Measurements from ENCODE around the gene SREBF2.
"Not testable (repeated sequence)": the region's sequence is repeated elsewhere in the genome, so short reads cannot be mapped to it uniquely, and the experiment has no call there.

SREBF2 gene

GRCh38 chr22:41821471-41822316 is 11.2 kb upstream of the SREBF2 start:
- no peak for DNase-seq

- DNase-seq: peak in 1 of 2 experiments; percentile 43
Observed at GRCh38 chr22:41822317-41823057, 10.4 kb upstream of the SREBF2 start.

GRCh38 chr22:41823797-41824196 is 9.1 kb upstream of the SREBF2 start:
- no peak for DNase-seq

- no peak for DNase-seq
Observed at GRCh38 chr22:41825376-41825775, 7.5 kb upstream of the SREBF2 start.

GRCh38 chr22:41826021-41826420 is 6.9 kb upstream of the SREBF2 start:
- no peak for DNase-seq

GRCh38 chr22:41826430-41827383 is 6.2 kb upstream of the SREBF2 start:
- no peak for DNase-seq

- no peak for DNase-seq
Observed at GRCh38 chr22:41827671-41828070, 5.2 kb upstream of the SREBF2 start.

GRCh38 chr22:41828516-41828915 is 4.4 kb upstream of the SREBF2 start:
- DNase-seq: no peak

GRCh38 chr22:41830174-41830573 is 2.7 kb upstream of the SREBF2 start:
- DNase-seq: no peak

GRCh38 chr22:41831383-41831782 is 1.5 kb upstream of the SREBF2 start:
- DNase-seq: no peak

- no peak for DNase-seq
Observed at GRCh38 chr22:41831828-41832552, 915 bp upstream of the SREBF2 start.

GRCh38 chr22:41833369-41834004 is 582 bp downstream of the SREBF2 start:
- no peak for DNase-seq

GRCh38 chr22:41834005-41834944 is 1.4 kb downstream of the SREBF2 start:
- DNase-seq: no peak

- not testable (repeated sequence) for DNase-seq
Observed at GRCh38 chr22:41835462-41835861, 2.6 kb downstream of the SREBF2 start.

GRCh38 chr22:41836551-41836950 is 3.6 kb downstream of the SREBF2 start:
- DNase-seq: no peak

GRCh38 chr22:41838842-41839618 is 6.1 kb downstream of the SREBF2 start:
- DNase-seq: no peak

- DNase-seq: no peak
Observed at GRCh38 chr22:41840216-41840615, 7.3 kb downstream of the SREBF2 start.

- DNase-seq: no peak
Observed at GRCh38 chr22:41841085-41841712, 8.3 kb downstream of the SREBF2 start.
